IPS DF 4.7 (cell line): Measurements from ENCODE around the gene CREB1.
"Not testable (repeated sequence)": the region's sequence is repeated elsewhere in the genome, so short reads cannot be mapped to it uniquely, and the experiment has no call there.

Source experiments
- DNase-seq: peaks from one replicate; pipeline ENCODE4 v3.0.0-alpha.2; 2013; ENCODE audit warnings: low spot score; ENCODE audit errors: extremely low read depth

CREB1 gene

GRCh38 chr2:207614824-207615223 is 85.1 kb downstream of the CREB1 start:
- DNase-seq = no peak

GRCh38 chr2:207616185-207616584 is 86.4 kb downstream of the CREB1 start:
- DNase-seq = no peak

GRCh38 chr2:207617011-207617671 is 87.4 kb downstream of the CREB1 start:
- DNase-seq = no peak

- no peak for DNase-seq
Observed at GRCh38 chr2:207619764-207620203, 90.0 kb downstream of the CREB1 start.

- DNase-seq = no peak
Observed at GRCh38 chr2:207621501-207622039, 91.8 kb downstream of the CREB1 start.

GRCh38 chr2:207624185-207625013 is 94.6 kb downstream of the CREB1 start:
- DNase-seq = no peak

GRCh38 chr2:207625014-207625907 is 95.5 kb downstream of the CREB1 start, which contains the start of gene METTL21A:
TSS of gene METTL21A (minus strand) at chr2:207625394. CDS start at chr2:207624375, 1,019 bp downstream.
- DNase-seq = no peak

- no peak for DNase-seq
Observed at GRCh38 chr2:207629553-207629952, 99.8 kb downstream of the CREB1 start.

- DNase-seq = no peak
Observed at GRCh38 chr2:207630491-207630890, 100.7 kb downstream of the CREB1 start.

GRCh38 chr2:207632575-207633493 is 103.1 kb downstream of the CREB1 start:
- DNase-seq = no peak

- DNase-seq = no peak
Observed at GRCh38 chr2:207633686-207634085, 103.9 kb downstream of the CREB1 start.

- DNase-seq = no peak
Observed at GRCh38 chr2:207635468-207636200, 105.9 kb downstream of the CREB1 start.

- DNase-seq = not testable (repeated sequence)
Observed at GRCh38 chr2:207639288-207639687, 109.5 kb downstream of the CREB1 start.

GRCh38 chr2:207640160-207640559 is 110.4 kb downstream of the CREB1 start:
- no peak for DNase-seq

GRCh38 chr2:207640661-207641060 is 110.9 kb downstream of the CREB1 start:
- no peak for DNase-seq

- DNase-seq = no peak
Observed at GRCh38 chr2:207643892-207644291, 114.1 kb downstream of the CREB1 start.

- DNase-seq = not testable (repeated sequence)
Observed at GRCh38 chr2:207646582-207646981, 116.8 kb downstream of the CREB1 start.
